HEK293 (cell line): ENCODE results near the gene REEP2.

Experiments
- CTCF ChIA-PET: fragments of 350-600 bp; formaldehyde crosslinking; extraction: SDS; loops from one replicate; lab custom pipeline; 2021; ENCODE audit warnings: antibody characterized with exemption; lab: Yijun Ruan, JAX
- POLR2A ChIA-PET: fragments of 300-600 bp; formaldehyde crosslinking; extraction: SDS; loops from one replicate; lab custom pipeline; 2020; ENCODE audit warnings: antibody characterized with exemption, inconsistent platforms; lab: Yijun Ruan, JAX
- H3K27ac ChIP-seq: fragments of 200-500 bp; sonication (Bioruptor generic); 2 replicates; pipeline ENCODE4 v1.5.1; 2014; ENCODE audit warnings: low read depth, low read length, control low read depth, inconsistent platforms; ENCODE audit errors: extremely low read depth
- H3K36me3 ChIP-seq, 2 experiments: fragments of 200-500 bp in 1 of 2; sonication (Bioruptor generic) in 1 of 2; 1 replicate in 1 of 2; 2 replicates in 1 of 2; pipeline ENCODE4 v1.5.1; 2014 to 2017; ENCODE audit warnings: inconsistent platforms in 2 of 2, low read length in 2 of 2; ENCODE audit not compliant: control insufficient read depth in 2 of 2, insufficient read depth in 1 of 2
- H3K4me1 ChIP-seq: fragments of 200-500 bp; sonication (Bioruptor generic); 2 replicates; pipeline ENCODE4 v1.5.1; 2014; ENCODE audit warnings: mild to moderate bottlenecking, low read length, inconsistent platforms; ENCODE audit not compliant: control insufficient read depth, insufficient read depth
- H3K4me3 ChIP-seq: 2 replicates; pipeline ENCODE4 v1.5.1; 2011; ENCODE audit warnings: low read depth, mild to moderate bottlenecking, control low read depth, low read length, moderate library complexity
- H3K9me3 ChIP-seq: fragments of 200-500 bp; sonication (Bioruptor generic); 2 replicates; pipeline ENCODE4 v1.5.1; 2014; ENCODE audit warnings: low read depth, low read length, inconsistent platforms; ENCODE audit not compliant: control insufficient read depth, insufficient read depth
- BCL6B ChIP-seq: fragments of 450-650 bp; formaldehyde crosslinking; IDR thresholded peaks from 2 replicates; pipeline ENCODE4 v1.5.1; 2017; ENCODE audit warnings: missing biosample characterization, missing genetic modification characterization
- GLIS1 ChIP-seq: fragments of 450-650 bp; formaldehyde crosslinking; IDR thresholded peaks from 2 replicates; pipeline ENCODE4 v1.5.1; 2016; ENCODE audit warnings: missing biosample characterization, missing genetic modification characterization
- HOXD13 ChIP-seq: sonication (generic); formaldehyde crosslinking; IDR thresholded peaks from 2 replicates; pipeline ENCODE4 v1.8.0; 2022; ENCODE audit warnings: missing genetic modification reagents, borderline replicate concordance
- KLF9 ChIP-seq: fragments of 450-650 bp; formaldehyde crosslinking; IDR thresholded peaks from 2 replicates; pipeline ENCODE4 v1.5.1; 2016; ENCODE audit warnings: missing biosample characterization, missing genetic modification characterization, low read depth
- SCRT1 ChIP-seq: fragments of 450-650 bp; formaldehyde crosslinking; IDR thresholded peaks from 2 replicates; pipeline ENCODE4 v1.5.1; 2016; ENCODE audit warnings: missing biosample characterization, missing genetic modification characterization, borderline replicate concordance
- ZBTB11 ChIP-seq: fragments of 450-650 bp; formaldehyde crosslinking; conservative IDR thresholded peaks from 2 replicates; pipeline ENCODE4 v1.5.1; 2016; ENCODE audit warnings: low read depth, missing biosample characterization, missing genetic modification characterization
- ZIC2 ChIP-seq: fragments of 450-650 bp; formaldehyde crosslinking; IDR thresholded peaks from 2 replicates; pipeline ENCODE4 v1.5.1; 2016; ENCODE audit warnings: missing biosample characterization, missing genetic modification characterization
- ZNF132 ChIP-seq: fragments of 450-650 bp; formaldehyde crosslinking; IDR thresholded peaks from 2 replicates; pipeline ENCODE4 v1.5.1; 2017; ENCODE audit warnings: missing biosample characterization, missing genetic modification characterization, borderline replicate concordance
- ZNF223 ChIP-seq: fragments of 450-650 bp; formaldehyde crosslinking; IDR thresholded peaks from 2 replicates; pipeline ENCODE4 v1.5.1; 2016; ENCODE audit warnings: missing biosample characterization, missing genetic modification characterization
- ZNF248 ChIP-seq: fragments of 450-650 bp; formaldehyde crosslinking; IDR thresholded peaks from 2 replicates; pipeline ENCODE4 v1.5.1; 2017; ENCODE audit warnings: missing biosample characterization, missing genetic modification characterization
- ZNF324 ChIP-seq: fragments of 450-650 bp; formaldehyde crosslinking; IDR thresholded peaks from 2 replicates; pipeline ENCODE4 v1.5.1; 2016; ENCODE audit warnings: missing biosample characterization, missing genetic modification characterization
- ZNF692 ChIP-seq: fragments of 450-650 bp; formaldehyde crosslinking; IDR thresholded peaks from 2 replicates; pipeline ENCODE4 v1.5.1; 2016; ENCODE audit warnings: missing biosample characterization, missing genetic modification characterization
- ZNF792 ChIP-seq: fragments of 450-650 bp; formaldehyde crosslinking; IDR thresholded peaks from 2 replicates; pipeline ENCODE4 v1.5.1; 2016; ENCODE audit warnings: missing biosample characterization, missing genetic modification characterization
- ZSCAN16 ChIP-seq: fragments of 450-650 bp; formaldehyde crosslinking; IDR thresholded peaks from 2 replicates; pipeline ENCODE4 v1.5.1; 2016; ENCODE audit warnings: missing biosample characterization, missing genetic modification characterization

REEP2 gene

GRCh38 chr5:138450971-138451370 is 12.1 kb downstream of the REEP2 start (continued):
- TF ChIP-seq ZNF324 (tag by site-specific recombination): no peak
- TF ChIP-seq SCRT1: no peak
- TF ChIP-seq ZNF223 (tag by site-specific recombination): no peak

- POLR2A ChIA-PET: interaction anchor here (0.6 kb wide), 1 partner anchor 56 kb away, joined by 3 read pairs; no protein-coding TSS in a partner anchor
- Histone ChIP-seq H3K9me3 (no peaks in the 10 kb centered on the region), H3K36me3 (no peaks in the 10 kb centered on the region), H3K27ac (no peak overlapping the region), H3K4me3 (no peak overlapping the region), H3K4me1 (0 out of 2 replicates have a peak, but pooled peaks cover 2% of the 10 kb centered on the region)
- no peak for TF ChIP-seq KLF9
- TF ChIP-seq HOXD13 (CRISPR knock-in tag): no peak
- TF ChIP-seq ZBTB11 (tag by site-specific recombination): no peak
- TF ChIP-seq ZNF248: no peak
- CTCF ChIA-PET: interaction anchor here (4.7 to 5.4 kb wide), 2 partner anchors 11 to 52 kb away, joined by 57 to 110 read pairs; partner anchors contain the start of gene EGR1
Measured at GRCh38 chr5:138452720-138453119, 13.9 kb downstream of the REEP2 start.

- ChIA-PET POLR2A (no interaction called here), CTCF (no interaction called here)
- no peak overlapping the region for H3K27ac ChIP-seq
- H3K9me3 ChIP-seq: no peaks in the 10 kb centered on the region
- no peak overlapping the region for H3K4me3 ChIP-seq
- H3K36me3 ChIP-seq: no peaks in the 10 kb centered on the region
- TF ChIP-seq ZIC2 (tag by site-specific recombination): peak; percentile 83
- TF ChIP-seq ZNF792 (tag by site-specific recombination): no peak
- 0 out of 2 replicates have a peak, but pooled peaks have one; percentile 8 for TF ChIP-seq GLIS1
- no peak for TF ChIP-seq ZNF132 (tag by site-specific recombination)
- TF ChIP-seq, all 188 proteins: peak for 2
- H3K4me1 ChIP-seq: 0 out of 2 replicates have a peak, but pooled peaks cover 2% of the 10 kb centered on the region
Measured at GRCh38 chr5:138453590-138453989, 14.7 kb downstream of the REEP2 start.

- 0 out of 2 replicates have a peak, but pooled peaks cover 2% of the 10 kb centered on the region for H3K4me1 ChIP-seq
- POLR2A ChIA-PET: interaction anchor here (2.5 kb wide), 1 partner anchor 11 kb away, joined by 10 read pairs; the partner anchor contains the start of gene EGR1
- H3K9me3 ChIP-seq: no peaks in the 10 kb centered on the region
- H3K4me3 ChIP-seq: no peak overlapping the region
- TF ChIP-seq BCL6B (no peak), ZNF692 (tag by site-specific recombination) (no peak), ZSCAN16 (no peak)
- H3K27ac ChIP-seq: no peak overlapping the region
- no peaks in the 10 kb centered on the region for H3K36me3 ChIP-seq
- CTCF ChIA-PET: interaction anchor here (2.1 to 2.5 kb wide), 2 partner anchors 10 to 50 kb away, joined by 8 to 16 read pairs; no protein-coding TSS in a partner anchor
Measured at GRCh38 chr5:138454121-138454520, 15.3 kb downstream of the REEP2 start.
